GM19468 (cell line): ENCODE results near the gene ERICH6B.

Experiments
- ATAC-seq: cut with Tn5 transposase; IDR thresholded peaks from one replicate; pipeline ENCODE4 v1.9.1; 2021; ENCODE audit warnings: mild to moderate bottlenecking, moderate library complexity, moderate number of reproducible peaks; ENCODE audit not compliant: unreplicated experiment; ENCODE audit errors: extremely low read depth

Gene ERICH6B

GRCh38 chr13:45510672-45511071, 104.9 kb downstream of the ERICH6B start:
- ATAC-seq, result no peak

DNA sequence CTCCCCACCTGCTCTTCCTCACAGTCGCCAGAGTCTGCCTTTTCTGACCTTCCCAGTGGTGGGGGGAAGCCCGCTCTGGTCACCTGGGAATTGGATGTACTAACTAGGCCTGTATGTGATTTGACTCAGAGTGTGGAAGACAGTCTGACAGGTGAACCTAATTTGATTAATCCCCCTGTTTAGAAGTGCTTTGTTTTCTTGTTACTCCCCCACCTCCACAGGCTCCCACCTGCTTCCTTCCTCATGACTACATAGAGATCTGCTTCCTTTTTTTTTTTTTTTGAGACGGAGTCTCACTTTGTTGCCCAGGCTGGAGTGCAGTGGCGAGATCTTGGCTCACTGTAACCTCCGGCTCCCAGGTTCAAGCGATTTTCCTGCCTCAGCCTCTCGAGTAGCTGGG, 106.8 kb downstream of the ERICH6B start:
- no peak for ATAC-seq

GRCh38 chr13:45506811-45507210, 108.7 kb downstream of the ERICH6B start:
- no peak for ATAC-seq

DNA sequence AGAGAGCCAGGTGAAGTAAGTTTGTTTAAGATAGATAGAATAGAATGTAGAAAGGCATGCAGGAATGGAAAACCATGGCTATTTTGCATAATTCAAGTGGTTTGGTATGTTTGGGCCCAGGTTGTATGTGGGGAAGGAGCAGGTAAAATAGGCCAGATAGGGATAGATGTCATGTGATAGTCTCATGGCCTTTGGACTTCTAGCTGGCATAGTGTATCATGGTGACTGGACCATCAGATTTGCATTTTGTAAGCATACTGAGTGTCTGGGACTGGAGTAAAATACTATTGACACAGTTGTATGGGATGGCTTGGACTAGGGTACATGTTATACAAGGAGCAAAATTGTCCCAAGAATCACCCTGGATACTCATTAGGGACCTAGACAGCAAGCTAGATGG, 111.9 kb downstream of the ERICH6B start:
- ATAC-seq, result no peak

DNA sequence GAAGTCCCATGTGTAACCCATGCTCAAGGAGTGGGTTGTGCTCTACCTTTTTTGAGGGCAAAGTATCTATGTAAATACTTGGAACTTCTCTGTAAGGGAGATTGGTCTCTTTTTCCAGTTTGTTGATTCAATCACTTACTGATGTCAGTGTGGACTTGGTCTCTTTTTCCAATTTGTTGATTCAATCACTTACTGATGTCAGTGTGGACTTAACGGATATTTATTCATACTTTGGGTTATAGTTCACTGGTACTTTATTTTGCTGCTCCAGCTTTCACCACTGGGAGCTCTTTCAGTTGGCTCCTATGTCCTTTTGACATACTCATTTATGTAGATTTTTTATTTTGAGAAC, 114.4 kb downstream of the ERICH6B start:
- ATAC-seq, result no peak

DNA sequence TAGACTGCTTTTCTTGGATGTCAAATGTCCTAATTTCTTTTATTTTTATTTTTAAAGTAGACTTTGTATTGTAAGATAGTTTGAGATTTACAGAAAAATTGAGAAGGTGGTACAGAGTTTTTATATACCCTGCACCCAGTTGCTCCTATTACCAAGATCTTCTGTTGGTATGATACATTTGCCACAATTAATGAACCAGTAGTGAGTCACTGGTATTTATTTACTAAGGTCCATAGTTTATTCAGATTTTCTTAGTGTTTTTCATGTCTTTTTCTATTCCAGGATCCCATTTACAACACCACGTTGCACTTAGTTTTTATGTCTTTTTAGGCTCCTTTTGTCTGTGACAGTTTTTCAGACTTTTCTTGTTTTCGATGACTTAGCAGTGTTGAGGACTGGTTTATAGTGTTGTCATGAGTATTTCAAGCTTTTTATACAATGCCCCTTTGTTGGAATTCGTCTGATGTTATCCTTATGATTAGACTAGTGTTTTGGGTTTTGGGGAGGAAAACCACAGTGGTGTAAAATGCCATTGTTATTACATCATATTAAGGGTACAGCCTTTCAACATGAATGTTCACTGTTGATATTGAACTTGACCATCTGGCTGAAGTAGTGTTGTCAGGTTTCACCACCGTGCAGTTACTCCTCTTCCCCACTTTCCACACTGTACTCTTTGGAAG, 114.9 kb downstream of the ERICH6B start:
- ATAC-seq, result no peak

DNA sequence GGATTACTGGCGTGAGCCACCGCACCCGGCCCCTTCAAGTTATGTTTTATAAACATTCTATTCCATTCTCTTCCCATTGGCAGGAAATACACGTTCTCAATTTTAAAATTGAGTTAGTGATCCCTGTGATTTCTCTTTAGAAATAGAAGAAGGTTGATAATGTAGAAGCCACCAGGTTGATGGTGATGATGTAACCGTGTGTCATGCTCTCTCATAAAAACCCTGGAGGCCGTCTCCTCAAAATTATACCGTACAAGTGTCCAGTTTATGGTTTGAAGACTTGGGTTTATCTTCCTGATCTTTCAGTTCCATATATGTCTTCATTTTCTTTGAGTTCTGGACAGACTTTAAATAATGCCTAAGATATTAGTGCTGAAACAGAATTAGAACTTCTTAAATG, 118.6 kb downstream of the ERICH6B start:
- ATAC-seq, result no peak

GRCh38 chr13:45492538-45492937, 123.0 kb downstream of the ERICH6B start:
- ATAC-seq, result no peak
